Left renal cortex interstitium (tissue), 4 donors: ENCODE data around the gene PILRA. TPM values are rescaled to one million over a fixed set of nuclear protein-coding genes. Genes with fewer than 3 reads are reported as not detected.

Experiments
- DNase-seq, 4 donors: peaks; one replicate each; pipeline ENCODE4 v3.0.0-alpha.2; 2013; ENCODE audit warnings: low read depth in 4 of 4, low spot score in 2 of 4, missing footprints in 1 of 4
- polyA plus RNA-seq, 4 donors: library from polyadenylated mRNA; unstranded; fragments of 120-200 nt; gene quantifications; one replicate each; pipeline ENCODE4 v1.2.1, GENCODE V29; 2013; ENCODE audit not compliant: insufficient read length in 4 of 4

PILRA gene
- polyA plus RNA-seq, 4 donors, result 3.1 to 8.7 (median 5.8) TPM

GRCh38 chr7:100406767-100407166 is 33.5 kb downstream of the PILRA start:
- no peak for DNase-seq

GRCh38 chr7:100407285-100408180 is 34.2 kb downstream of the PILRA start:
- peak in 2 of 4 donors; percentile 44 to 59 for DNase-seq

- DNase-seq, result no peak
Measured at GRCh38 chr7:100411101-100411500, 37.8 kb downstream of the PILRA start.

- DNase-seq, result no peak
Measured at GRCh38 chr7:100413346-100413745, 40.1 kb downstream of the PILRA start.

GRCh38 chr7:100413889-100414288 is 40.6 kb downstream of the PILRA start:
- no peak for DNase-seq

- DNase-seq, result no peak
Measured at GRCh38 chr7:100415448-100415847, 42.2 kb downstream of the PILRA start.

GRCh38 chr7:100418930-100419659 is 45.8 kb downstream of the PILRA start:
- DNase-seq, result no peak

- DNase-seq, result no peak
Measured at GRCh38 chr7:100419660-100420226, 46.5 kb downstream of the PILRA start.

GRCh38 chr7:100423315-100423714 is 50.0 kb downstream of the PILRA start:
- DNase-seq, result no peak

GRCh38 chr7:100425347-100425746 is 52.1 kb downstream of the PILRA start:
- DNase-seq, result no peak

- DNase-seq, result no peak
Measured at GRCh38 chr7:100426516-100426915, 53.2 kb downstream of the PILRA start.

- no peak for DNase-seq
Measured at GRCh38 chr7:100427762-100428198, 54.5 kb downstream of the PILRA start.

GRCh38 chr7:100428199-100428966 is 55.1 kb downstream of the PILRA start, which contains the start of gene ZCWPW1:
TSS of gene ZCWPW1 (minus strand) at chr7:100428703. CDS start at chr7:100420649, 8,054 bp downstream.
- peak; percentile 89 to 98 (median 95) for DNase-seq

GRCh38 chr7:100428967-100429636 is 55.8 kb downstream of the PILRA start:
- DNase-seq, result peak; percentile 97 to 100 (median 99)

GRCh38 chr7:100429637-100430492 is 56.6 kb downstream of the PILRA start, which contains the start of gene MEPCE:
TSS of gene MEPCE (plus strand) at chr7:100429831. CDS start at chr7:100430019, 188 bp downstream.
- peak; percentile 90 to 92 (median 90) for DNase-seq

- DNase-seq, result no peak
Measured at GRCh38 chr7:100430493-100431285, 57.4 kb downstream of the PILRA start.

GRCh38 chr7:100431286-100431735 is 58.0 kb downstream of the PILRA start:
- no peak for DNase-seq

GRCh38 chr7:100432053-100432452 is 58.8 kb downstream of the PILRA start:
- DNase-seq, result no peak
